GM19023 (cell line): ENCODE measurements around the gene GABRA4.

Source experiments
- ATAC-seq: cut with Tn5 transposase; IDR thresholded peaks from one replicate; pipeline ENCODE4 v1.9.1; 2021; ENCODE audit warnings: mild to moderate bottlenecking, moderate library complexity; ENCODE audit not compliant: unreplicated experiment

The GABRA4 gene

GRCh38 chr4:46979726-46980125 lies 13.7 kb downstream of the GABRA4 start:
- no peak for ATAC-seq

- ATAC-seq = no peak
These were observed 14.1 kb downstream of the GABRA4 start for GRCh38 chr4:46979283-46979682.

GRCh38 chr4:46977245-46977644 lies 16.1 kb downstream of the GABRA4 start:
- ATAC-seq = no peak

GRCh38 chr4:46975812-46976553 lies 17.4 kb downstream of the GABRA4 start:
- ATAC-seq = peak; percentile 63

GRCh38 chr4:46974891-46975543 lies 18.4 kb downstream of the GABRA4 start:
- no peak for ATAC-seq

- no peak for ATAC-seq
These were observed 24.5 kb downstream of the GABRA4 start for GRCh38 chr4:46968847-46969246.

- no peak for ATAC-seq
These were observed 25.8 kb downstream of the GABRA4 start for GRCh38 chr4:46967631-46968030.

GRCh38 chr4:46958742-46959488 lies 34.5 kb downstream of the GABRA4 start:
- no peak for ATAC-seq

- no peak for ATAC-seq
These were observed 36.9 kb downstream of the GABRA4 start for GRCh38 chr4:46956451-46956850.

GRCh38 chr4:46955601-46956000 lies 37.8 kb downstream of the GABRA4 start:
- no peak for ATAC-seq

GRCh38 chr4:46954643-46955042 lies 38.7 kb downstream of the GABRA4 start:
- no peak for ATAC-seq

GRCh38 chr4:46953564-46953963 lies 39.8 kb downstream of the GABRA4 start:
- ATAC-seq = no peak

GRCh38 chr4:46952451-46952850 lies 40.9 kb downstream of the GABRA4 start:
- ATAC-seq = no peak

GRCh38 chr4:46950826-46951225 lies 42.6 kb downstream of the GABRA4 start:
- ATAC-seq = no peak

- no peak for ATAC-seq
These were observed 43.6 kb downstream of the GABRA4 start for GRCh38 chr4:46949822-46950221.

- no peak for ATAC-seq
These were observed 45.8 kb downstream of the GABRA4 start for GRCh38 chr4:46947541-46947940.

GRCh38 chr4:46946919-46947536 lies 46.4 kb downstream of the GABRA4 start:
- no peak for ATAC-seq

- ATAC-seq = no peak
These were observed 48.3 kb downstream of the GABRA4 start for GRCh38 chr4:46945062-46945461.

GRCh38 chr4:46944345-46944744 lies 49.0 kb downstream of the GABRA4 start:
- ATAC-seq = no peak

GRCh38 chr4:46937493-46937892 lies 55.9 kb downstream of the GABRA4 start:
- no peak for ATAC-seq

- ATAC-seq = no peak
These were observed 58.7 kb downstream of the GABRA4 start for GRCh38 chr4:46934726-46935125.
